Stimulated activated CD4-positive, alpha-beta T cell treated with anti-CD3 and anti-CD28 coated beads, Interleukin-4, amount 100 ng/mL, for 48 hours (primary cell): Measurements from ENCODE around the gene FNDC3B.

Experiments used
- DNase-seq, 2 donors: peaks; one replicate each; pipeline ENCODE4 v3.0.0-alpha.2; 2020; ENCODE audit warnings: low read depth in 2 of 2

FNDC3B gene

GRCh38 chr3:172054115-172054764 lies 14.9 kb downstream of the FNDC3B start:
- DNase-seq, result no peak

GRCh38 chr3:172056416-172056815 lies 17.0 kb downstream of the FNDC3B start:
- no peak for DNase-seq

- DNase-seq, result no peak
Observed at GRCh38 chr3:172057059-172057458, 17.7 kb downstream of the FNDC3B start.

- no peak for DNase-seq
Observed at GRCh38 chr3:172057624-172058327, 18.4 kb downstream of the FNDC3B start.

GRCh38 chr3:172059532-172059931 lies 20.2 kb downstream of the FNDC3B start:
- no peak for DNase-seq

- no peak for DNase-seq
Observed at GRCh38 chr3:172060234-172060633, 20.9 kb downstream of the FNDC3B start.

- no peak for DNase-seq
Observed at GRCh38 chr3:172061724-172062184, 22.4 kb downstream of the FNDC3B start.

- no peak for DNase-seq
Observed at GRCh38 chr3:172062761-172063160, 23.4 kb downstream of the FNDC3B start.

- no peak for DNase-seq
Observed at GRCh38 chr3:172063456-172064432, 24.4 kb downstream of the FNDC3B start.

GRCh38 chr3:172065527-172065926 lies 26.1 kb downstream of the FNDC3B start:
- no peak for DNase-seq

- no peak for DNase-seq
Observed at GRCh38 chr3:172065967-172066762, 26.8 kb downstream of the FNDC3B start.

GRCh38 chr3:172066880-172067796 lies 27.8 kb downstream of the FNDC3B start:
- DNase-seq, result no peak

- DNase-seq, result no peak
Observed at GRCh38 chr3:172067837-172068440, 28.6 kb downstream of the FNDC3B start.

- no peak for DNase-seq
Observed at GRCh38 chr3:172068977-172069376, 29.6 kb downstream of the FNDC3B start.

GRCh38 chr3:172069478-172069877 lies 30.1 kb downstream of the FNDC3B start:
- no peak for DNase-seq

- no peak for DNase-seq
Observed at GRCh38 chr3:172070269-172070668, 30.9 kb downstream of the FNDC3B start.

- no peak for DNase-seq
Observed at GRCh38 chr3:172070802-172071201, 31.4 kb downstream of the FNDC3B start.

- no peak for DNase-seq
Observed at GRCh38 chr3:172071780-172072330, 32.5 kb downstream of the FNDC3B start.

GRCh38 chr3:172072543-172072942 lies 33.2 kb downstream of the FNDC3B start:
- DNase-seq, result no peak
